Subcutaneous adipose tissue (tissue), 4 donors: ENCODE results near the gene NAALADL2. TPM values are rescaled to one million over a fixed set of nuclear protein-coding genes. Genes with fewer than 3 reads are reported as not detected.

Source experiments
- CTCF ChIP-seq: fragments of 450-650 bp; IDR thresholded peaks from one replicate; pipeline ENCODE4 v1.5.1; 2016; ENCODE audit warnings: low read depth, mild to moderate bottlenecking, control low read depth, antibody characterized with exemption, moderate library complexity
- total RNA-seq, 4 donors: library from RNA; depleted of rRNA; stranded (reverse); fragments of >200 nt; gene quantifications; one replicate each; pipeline ENCODE4 v1.1.0, GENCODE V29; 2016

Gene NAALADL2
- total RNA-seq, 4 donors from 2014 or later: 9.4 to 18.1 (median 11.8) TPM

DNA sequence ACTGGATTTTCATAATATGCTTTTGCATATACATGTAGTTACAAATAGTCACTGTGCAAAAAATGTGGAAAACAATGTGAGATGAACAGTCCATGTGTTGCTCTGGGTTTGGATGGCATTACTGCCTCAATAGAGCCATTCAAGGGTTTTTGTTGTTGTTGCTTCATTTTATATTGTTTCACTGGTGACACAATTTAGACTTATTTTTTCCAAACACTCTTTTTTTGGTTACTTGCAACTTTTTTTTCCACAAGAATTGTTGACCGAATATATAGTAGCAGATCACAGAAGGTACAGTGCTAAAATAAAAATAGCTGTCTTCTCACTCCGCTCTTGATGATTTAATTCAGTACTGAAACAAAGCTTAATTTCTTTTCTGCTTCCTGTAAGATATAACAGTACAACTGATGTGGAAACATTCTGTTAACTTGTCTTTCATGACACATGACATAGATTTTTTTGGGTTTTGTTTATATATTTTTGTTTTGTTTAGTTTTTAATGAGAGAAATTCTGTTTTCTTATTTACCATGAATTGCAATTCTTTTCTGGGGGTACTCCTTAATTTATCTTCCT is 618.6 kb downstream of the NAALADL2 start:
- TF ChIP-seq CTCF: no peak

DNA sequence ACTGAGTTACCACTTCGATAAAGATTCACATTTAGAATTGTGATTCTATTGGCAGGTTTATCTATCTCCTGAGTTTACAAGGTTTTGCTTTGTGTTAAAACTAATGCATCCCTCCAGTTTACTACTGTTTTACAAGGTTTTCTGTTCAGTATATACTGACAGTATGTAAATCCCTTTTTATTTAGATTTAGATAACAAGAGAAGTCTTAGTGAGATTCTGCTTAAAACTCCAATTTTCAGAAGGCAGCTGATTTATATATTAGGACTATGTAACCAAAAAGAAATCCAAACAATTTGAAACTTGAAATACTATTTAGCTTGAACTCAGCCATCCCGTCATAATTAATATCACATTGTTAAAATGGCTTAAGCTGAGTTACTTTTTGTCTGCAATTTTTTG is 619.2 kb downstream of the NAALADL2 start:
- TF ChIP-seq CTCF: no peak

GRCh38 chr3:175479175-175479574 is 620.0 kb downstream of the NAALADL2 start:
- TF ChIP-seq CTCF: no peak

DNA sequence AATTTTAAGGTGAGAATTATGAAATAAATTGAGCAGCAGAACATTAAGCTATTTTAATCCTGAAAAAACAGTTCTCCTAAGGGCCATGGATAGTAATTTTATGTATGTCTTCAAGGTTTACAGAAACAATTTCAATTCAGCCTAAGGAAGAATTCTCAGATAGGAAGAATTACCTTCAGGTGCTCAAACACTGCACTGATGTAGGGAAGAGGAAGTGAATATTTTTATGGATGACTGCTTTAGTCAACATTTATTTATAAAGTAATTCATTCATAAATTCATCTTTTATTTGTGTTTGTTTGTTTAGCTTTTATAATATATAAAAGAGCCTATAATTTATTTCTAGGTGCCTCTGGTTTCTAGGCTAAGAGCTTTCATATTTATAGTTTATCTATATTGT is 620.7 kb downstream of the NAALADL2 start:
- no peak for TF ChIP-seq CTCF

DNA sequence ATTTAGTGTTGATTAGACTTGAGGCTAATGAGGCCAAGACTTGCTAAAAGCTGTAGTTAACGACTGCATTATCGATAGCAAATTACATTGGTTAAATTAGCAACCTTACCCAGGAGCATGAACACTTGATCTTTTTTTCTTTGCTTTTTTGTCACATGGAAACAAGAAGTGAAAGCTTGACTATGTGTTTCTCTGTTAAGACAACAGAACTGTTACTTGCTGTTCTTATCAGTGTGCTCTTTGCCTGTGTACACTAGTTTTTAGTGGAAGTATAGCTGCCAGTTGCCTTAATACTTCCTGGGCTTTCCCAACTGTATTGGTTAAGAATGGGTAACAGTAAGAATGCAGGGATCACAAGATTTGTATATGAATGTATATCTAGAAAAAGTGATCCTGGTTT is 625.5 kb downstream of the NAALADL2 start:
- TF ChIP-seq CTCF: no peak

DNA sequence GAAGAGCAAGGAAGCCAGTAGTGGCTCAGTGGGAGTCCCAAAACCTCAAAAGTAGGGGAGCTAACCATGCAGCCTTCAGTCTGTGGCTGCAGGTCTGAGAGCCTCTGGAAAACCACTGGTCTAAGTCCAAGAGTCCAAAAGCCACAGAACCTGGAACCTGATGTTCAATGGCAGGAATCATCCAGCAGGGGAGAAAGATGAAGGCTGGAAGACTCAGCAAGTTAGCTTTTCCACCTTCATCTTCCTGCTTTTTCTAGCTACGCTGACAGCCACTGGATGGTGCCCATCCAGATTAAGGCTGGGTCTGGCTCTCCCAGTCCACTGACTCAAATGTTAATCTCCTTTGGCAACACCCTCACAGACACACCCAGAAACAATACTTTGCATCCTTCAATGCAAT is 626.3 kb downstream of the NAALADL2 start:
- no peak for TF ChIP-seq CTCF

DNA sequence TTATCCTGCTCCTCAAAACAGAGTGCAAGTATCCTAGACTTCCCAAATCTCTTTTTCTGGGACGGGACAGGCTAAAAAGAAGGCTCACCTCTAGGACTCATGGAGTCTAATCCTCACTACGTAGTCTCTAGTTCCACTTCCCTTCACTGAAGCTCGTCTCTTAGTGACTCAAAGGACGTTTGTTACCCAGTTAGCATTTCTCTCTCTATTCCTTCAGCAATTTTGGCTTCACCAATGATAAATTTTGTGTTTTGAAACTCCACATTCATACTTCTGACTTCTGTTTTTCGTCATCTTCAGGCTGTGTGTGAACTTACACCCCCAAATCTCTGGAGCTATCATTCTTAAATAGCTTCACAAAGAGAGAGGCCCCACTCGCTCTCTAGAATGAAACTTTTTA is 627.1 kb downstream of the NAALADL2 start:
- TF ChIP-seq CTCF: no peak
